GM18507 (cell line): ENCODE measurements around the gene ENOX1.

Source experiments
- DNase-seq: peaks from one replicate; pipeline ENCODE4 v3.0.0; 2011; ENCODE audit warnings: low read depth; ENCODE audit not compliant: insufficient read length; ENCODE audit errors: extremely low spot score
- FAIRE-seq: peaks from 2 replicates; lab custom pipeline; 2011; peaks lifted over from hg19 to GRCh38; lab: Jason Lieb, UNC

The ENOX1 gene

DNA sequence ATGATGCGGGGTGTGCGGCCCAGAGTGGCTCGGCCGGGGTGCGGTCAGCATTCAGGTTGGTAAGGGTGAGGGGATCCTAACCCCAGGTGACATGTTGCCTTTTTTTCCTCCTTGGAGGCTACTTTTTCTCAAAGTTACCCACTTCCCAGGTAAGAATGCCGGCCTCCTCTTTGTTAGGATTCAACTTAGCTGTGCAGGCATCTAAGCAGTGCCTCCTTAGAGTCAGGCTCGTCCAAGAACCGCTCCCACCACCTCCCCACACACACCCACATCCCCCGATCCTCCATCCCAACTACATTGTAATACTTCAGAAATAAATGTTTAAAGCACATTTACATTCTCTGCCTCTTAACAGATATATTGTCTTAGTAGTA, 733 bp upstream of the ENOX1 start:
- no peak for FAIRE-seq

DNA sequence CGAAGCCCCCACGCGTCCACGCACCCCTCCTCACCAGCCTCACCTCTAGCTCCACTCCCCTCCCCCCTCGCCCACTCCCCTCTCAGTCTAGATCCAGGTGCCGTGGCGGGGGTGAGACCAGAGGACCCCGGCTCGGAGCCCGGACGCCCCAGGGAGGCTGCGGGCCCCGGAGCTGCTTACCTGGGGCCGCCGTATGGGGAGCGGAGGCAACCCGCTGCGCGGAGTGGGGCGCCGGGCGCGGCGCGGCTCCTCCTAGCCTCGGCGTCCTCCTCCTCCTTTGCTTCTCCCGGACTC, 353 bp downstream of the ENOX1 start:
- FAIRE-seq (no peak), DNase-seq (no peak)

More for the DNA sequence above, 733 bp upstream of the ENOX1 start:
- no peak for DNase-seq

DNA sequence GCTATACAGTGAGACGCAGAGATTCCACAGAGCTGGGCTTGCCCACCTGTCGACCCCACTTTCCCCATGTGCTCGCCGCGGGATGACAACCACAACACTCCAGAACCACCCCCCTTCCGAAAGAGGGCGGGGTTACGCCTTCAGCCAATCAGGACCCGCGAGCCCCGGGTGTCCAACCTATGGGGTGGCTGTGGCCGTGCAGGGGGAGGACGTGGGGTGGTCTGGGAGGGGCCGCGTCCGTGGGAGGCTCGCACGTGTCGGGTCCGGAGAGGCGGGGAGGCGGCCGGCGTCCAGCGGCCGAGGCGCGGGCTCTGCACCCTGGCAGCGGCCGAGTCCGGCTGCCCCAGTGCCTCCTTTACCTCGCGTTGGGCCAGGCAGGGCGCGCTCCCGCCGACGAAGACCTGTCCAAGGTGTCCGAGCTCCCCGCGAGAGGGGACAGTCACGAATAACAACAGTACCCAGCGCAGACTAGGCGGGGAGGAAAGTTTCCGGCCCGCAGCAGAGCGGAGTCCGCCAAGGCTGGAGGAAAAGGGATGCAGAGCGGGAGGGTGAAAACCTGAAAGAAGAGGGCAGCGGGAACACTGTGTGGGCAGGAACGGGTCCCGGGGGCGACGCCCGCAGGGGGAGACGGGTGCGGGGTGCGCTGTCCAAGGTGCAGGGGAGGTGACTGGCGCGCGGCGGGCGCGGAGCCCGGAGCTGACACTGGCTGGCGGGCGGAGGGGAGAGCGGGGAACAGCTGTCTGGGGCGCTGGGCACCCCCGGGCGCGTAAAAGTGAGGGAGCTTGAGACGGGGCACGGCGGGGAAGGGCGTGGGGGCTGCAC, 911 bp downstream of the ENOX1 start:
- FAIRE-seq (no peak), DNase-seq (no peak)

DNA sequence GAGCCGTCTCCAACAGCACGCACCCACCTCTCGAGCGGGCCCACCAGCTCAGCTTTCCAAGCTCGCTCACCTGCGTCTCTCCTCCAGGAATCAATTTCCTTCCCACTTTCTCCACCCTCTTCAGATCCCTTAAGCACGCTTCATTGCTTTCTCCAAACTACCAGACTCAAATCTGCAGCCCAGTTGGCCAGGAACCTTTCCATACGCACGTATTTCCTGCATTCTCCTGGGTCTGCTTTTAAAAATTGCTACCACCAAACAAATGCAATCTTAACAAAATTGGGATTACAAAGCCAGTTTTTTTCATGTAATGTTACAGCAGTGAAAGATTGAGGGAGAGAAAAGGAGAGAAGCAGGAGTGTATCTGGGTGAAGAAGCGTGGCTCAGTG, 1.5 kb downstream of the ENOX1 start:
- DNase-seq (no peak), FAIRE-seq (no peak)

DNA sequence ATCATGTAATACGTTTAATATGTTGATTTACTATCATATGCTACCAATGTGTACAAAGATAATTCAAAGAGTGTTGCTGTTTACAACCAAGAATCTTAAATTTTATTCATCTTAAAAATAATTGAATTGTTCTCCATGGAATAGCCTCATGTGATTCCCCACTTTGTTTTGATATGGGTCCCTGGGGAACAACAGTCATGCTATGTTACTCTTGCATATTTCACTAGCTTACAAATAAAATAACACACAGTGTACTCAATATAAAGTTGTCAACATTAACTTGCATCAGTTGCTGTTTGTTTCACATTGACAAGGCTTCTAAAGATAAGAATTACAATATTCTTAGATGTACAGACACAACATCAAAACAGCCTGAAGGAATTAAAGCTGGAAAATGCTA, 2.3 kb downstream of the ENOX1 start:
- DNase-seq (no peak), FAIRE-seq (no peak)

DNA sequence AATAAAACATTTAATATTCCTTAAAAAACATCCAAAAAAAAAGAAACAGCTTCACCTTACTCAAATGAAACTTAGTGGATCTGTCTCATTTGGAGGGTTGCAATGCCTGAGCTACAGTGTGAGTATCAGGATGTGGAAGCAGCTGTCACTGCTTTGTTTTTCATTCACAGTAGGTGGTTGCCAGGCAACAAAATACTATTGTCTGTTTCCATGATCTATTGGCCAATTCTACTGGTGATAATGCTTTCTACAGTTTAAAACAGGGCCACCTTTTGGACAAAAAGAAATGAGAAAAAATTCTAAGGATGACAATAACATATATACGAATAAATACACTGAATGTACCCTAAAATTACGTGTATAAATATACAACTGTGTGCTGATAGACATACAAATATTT, 3.0 kb downstream of the ENOX1 start:
- FAIRE-seq (no peak), DNase-seq (no peak)

DNA sequence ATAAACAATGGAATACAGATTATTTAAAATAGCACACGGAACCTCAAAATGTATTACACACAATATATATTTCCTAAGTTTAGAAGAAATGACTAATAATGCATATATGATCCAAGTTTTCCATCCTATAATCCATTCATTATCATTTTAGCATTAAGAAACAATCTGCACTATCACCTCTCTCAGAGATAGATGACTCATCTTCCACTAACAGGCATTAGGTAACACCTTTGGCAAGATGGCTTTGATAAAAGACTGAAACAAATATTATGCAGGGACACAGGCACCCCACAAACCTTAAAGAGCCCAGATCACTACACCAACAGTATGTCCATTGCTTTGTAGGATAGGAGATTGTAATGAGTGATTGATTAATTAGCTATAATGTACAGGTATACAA, 4.1 kb downstream of the ENOX1 start:
- no peak for FAIRE-seq
- DNase-seq, result no peak

DNA sequence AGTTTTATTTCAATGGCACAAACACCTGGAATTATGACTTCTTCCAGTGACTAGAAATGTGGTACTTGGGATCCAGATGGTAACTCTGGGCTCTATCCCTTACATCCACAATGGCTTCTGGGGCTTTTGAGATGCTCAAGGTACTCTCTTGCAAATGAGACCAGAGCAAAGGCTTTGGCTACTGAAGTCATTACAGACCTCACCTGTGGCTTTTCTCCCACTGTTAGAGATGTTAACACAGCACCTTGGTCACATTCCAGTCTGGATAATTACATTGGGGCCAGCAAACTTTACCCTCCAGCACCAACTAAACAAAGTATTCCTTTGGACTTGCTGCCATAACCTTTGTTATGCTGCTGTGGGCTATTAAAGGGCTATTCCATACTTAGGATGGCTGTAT, 6.1 kb downstream of the ENOX1 start:
- no peak for DNase-seq
- no peak for FAIRE-seq

DNA sequence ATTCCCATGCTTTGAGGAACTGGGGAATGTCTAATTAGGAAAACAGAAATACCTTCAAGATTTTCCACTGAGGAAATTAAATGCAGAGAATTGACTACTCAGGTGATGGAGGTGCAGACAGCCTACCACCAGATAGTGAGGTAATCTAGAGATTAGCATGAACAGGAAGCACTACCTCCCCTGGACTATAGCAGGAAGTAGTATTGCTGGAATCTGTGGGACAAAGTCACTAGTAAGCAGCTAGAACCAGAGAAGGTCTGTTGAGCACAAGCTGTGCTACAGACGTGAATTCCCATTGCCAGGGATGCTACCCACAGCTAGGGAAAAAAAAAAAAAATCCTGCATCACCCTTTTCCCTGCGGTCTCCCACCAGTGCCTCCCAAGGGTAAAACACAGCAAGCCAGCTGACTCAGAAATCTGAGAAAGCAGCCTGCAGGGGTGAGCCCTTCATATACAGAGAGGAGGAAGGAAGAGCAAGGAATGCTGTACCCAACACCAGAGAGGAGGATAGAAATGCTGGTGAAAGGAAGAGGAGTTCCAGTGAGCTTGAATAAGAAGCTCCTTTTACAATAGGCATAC, 10.2 kb downstream of the ENOX1 start:
- DNase-seq (no peak), FAIRE-seq (no peak)

DNA sequence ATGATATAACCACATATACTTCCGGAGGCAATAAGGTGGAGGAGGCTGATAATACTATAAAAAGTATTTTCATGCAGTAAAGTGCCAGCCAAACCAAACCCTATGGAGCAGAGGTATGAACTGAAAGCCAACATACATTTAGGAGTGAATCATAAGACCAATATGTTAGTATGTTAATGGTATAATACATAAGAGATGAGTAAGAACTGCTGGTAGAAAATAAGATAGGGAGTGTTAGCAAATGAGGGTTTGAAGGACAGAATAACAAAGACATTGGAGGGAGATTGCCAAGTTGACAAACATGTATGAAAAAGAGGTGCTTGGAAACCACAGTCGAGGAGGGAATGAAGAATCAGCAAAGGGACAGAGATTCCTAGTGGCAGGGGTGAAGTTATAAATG, 10.8 kb downstream of the ENOX1 start:
- DNase-seq, result no peak
- no peak for FAIRE-seq

DNA sequence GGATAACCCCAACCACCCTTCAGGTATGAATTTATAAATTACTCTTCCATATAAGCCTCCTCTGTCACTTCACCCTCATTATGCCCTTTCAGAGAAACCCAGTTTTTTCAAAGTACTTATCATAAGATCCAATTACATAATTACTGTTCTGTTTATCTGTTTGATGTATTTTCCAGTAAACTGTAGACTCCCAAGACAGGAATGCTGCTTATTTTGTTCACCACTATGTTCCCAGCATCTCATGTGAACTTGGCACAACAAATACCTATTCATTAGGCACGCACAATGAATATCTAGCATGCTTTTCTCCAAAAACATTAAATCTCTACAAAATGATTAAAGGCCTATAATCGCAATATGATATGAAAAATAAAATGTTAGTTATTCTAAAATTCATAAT, 13.2 kb downstream of the ENOX1 start:
- DNase-seq (no peak), FAIRE-seq (no peak)

DNA sequence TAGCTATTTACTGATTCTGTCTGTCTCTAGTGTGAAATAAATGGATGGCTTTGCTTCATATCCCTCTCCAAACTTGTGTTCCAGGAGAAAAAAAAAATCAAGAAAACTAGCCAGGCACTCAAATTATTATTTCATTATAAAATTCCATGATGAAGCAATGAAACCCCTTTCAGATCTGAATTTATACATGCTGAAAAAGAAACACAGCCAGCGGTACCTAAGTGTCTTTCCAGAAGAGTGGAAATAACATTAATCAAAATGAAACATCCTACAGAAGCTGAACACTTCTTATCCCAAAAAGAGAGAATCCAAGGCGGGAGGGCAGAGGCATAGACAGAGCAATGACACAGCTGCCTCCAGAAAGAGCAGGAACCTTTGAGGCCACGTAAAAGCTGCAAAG, 15.9 kb downstream of the ENOX1 start:
- DNase-seq (no peak), FAIRE-seq (no peak)

DNA sequence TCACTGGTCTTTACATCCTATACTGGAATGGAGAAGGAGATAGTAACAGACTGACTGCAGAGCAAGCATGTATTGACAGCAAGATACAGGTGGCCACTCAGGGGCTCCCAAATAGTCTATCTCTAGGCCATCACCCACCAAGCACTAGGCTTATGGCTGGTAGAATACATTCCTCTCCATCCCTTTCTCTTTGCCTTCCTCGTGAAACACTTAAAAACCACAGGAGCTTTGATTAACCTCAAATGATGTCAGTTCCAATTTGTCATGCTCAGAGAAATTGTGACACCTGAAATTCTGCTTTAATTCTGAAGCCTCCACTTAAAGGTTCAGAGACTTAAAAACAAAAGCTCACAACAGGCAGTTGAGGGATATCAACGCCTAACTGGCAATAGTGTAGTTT, 17.2 kb downstream of the ENOX1 start:
- DNase-seq (no peak), FAIRE-seq (no peak)

DNA sequence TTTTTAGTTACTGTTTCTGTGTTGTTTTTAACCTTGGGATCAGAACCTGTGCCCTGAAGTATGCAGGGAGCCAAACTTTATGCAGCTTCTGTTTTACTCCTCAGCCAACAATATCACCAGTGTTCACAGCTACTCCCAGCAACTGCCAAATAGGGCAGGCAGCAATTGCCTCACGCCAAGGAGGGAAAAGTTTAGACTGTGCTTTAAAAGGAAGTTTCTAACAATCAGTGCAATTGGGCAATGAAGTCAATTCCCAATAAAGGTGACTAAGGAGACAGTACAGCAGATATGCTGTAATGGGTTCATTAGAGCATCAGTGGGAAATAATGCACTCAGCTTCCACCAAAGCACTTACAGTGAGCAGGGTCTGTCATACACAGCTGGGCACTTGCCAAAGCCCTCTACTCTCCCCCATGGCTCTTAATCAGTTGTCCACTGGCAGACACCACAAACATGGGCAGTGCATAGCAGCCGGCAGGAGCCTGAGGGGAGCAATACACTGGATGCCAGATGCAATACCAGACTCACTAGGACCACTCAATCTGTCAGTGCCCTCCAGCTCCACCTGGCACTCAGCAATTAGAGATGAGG, 19.3 kb downstream of the ENOX1 start:
- no peak for DNase-seq
- FAIRE-seq, result no peak

DNA sequence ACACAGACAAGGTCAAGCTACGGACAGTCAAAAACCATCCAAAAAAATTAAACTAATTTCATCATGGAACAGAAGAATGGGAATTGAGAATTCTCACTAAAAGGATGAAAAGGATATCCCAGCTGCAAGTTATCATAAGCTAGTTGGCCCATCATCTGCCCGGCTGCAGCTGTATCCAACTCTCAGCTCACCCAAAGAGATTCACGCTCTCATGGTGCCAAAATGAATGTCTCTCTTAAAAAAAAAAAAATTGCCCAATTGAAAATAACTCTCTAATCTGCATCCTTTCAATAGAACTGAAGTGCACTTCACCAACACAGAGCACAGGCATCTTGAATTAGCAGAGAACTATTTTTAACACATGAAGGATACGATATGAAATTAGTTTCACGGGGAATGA, 20.0 kb downstream of the ENOX1 start:
- DNase-seq, result no peak
- FAIRE-seq, result no peak

DNA sequence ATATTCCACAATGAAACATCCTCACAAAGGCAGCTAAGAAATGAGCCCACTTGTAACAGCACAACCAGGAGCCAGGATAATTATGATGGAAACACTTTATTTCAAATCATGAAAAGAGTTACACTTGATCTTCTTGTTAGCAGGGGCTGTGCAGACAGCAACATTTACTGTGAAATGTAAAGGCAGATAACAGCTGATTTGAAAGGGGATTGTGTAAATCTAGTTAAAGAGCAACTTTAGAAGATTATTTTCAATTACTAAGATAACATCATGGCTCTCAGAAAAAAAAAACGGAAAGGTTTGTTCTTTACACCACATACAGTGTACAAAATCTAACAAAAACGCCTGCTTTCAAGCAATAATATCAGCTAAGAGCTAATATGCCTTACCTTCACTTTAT, 22.4 kb downstream of the ENOX1 start:
- FAIRE-seq, result no peak

DNA sequence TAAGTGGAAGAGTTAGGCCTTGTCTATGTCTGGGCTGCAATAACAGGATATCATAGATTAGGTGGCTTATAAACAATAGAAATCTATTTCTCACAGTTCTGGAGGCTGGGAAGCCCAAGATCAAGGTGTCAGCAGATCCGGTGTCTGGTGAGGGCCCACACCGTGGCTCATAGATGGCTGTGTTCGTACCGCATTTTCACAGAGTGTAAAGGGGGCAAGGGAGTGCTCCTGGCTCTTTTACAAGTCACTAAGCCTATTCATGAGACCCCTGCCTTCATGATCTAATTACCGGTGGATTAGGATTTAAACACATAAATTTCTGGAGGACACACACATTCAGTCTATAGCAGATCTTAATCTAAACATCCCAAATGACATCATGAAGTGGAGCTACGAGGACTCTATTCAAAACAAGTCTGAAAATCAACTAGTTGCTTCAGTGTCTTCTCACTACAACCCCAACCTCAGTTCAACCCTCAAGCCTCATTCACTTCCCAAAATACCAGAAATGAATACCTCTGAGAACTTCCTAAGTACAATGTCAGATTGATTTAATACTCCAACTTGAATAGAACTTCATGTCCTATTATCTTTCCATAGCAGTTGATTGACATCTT, 23.5 kb downstream of the ENOX1 start:
- DNase-seq, result no peak
- no peak for FAIRE-seq

More for the DNA sequence above, 22.4 kb downstream of the ENOX1 start:
- no peak for DNase-seq

DNA sequence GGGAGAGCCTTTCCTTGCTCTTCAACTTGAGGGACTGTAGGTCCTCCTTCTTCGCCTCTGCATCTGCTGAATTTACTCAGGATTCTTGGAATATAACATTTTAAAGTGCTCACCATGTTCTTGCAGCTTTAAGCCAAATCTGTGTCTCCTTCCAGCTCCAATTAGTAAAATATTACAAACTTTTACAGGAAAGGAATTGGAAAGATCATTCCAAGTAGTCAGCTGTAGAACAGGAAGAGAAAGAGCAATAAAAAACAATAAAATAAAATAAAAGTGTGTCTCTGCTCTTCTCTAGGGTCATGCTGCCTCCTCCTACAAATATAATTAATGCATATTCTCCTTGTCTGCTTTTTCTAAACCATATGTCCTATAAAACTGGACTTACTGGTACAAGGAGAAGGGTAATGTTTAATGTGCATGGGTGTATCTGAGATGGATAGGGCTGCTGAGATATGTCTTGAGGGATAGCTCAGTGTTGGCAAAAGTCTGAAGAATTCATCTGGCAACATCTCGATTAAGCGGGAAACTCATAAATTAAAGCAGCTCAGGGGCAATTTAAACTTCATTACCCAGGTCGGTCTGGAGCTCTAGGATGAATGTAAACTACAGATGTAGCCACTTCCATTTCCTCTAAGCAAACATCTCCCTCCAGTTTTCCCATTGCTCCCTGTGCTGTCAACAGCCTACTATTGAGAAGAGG, 25.0 kb downstream of the ENOX1 start:
- no peak for FAIRE-seq
- no peak for DNase-seq

DNA sequence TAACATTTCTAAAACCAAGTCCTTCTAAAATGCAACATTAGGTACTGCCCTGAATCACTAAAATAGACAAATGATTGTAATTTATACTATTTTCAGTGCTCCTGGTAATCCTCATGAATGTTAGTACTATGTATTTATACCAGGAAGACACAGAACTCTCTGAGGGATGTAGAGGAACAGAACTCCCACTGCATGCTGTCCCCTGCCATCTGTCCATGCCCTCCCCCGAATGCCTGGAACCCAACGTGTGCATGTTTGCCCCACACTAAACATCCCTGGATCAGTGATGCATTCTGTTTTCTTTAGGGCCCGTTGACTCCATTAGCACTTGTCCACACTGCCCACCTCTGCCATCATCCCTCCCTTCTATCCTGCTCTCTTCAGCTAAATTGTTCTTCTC, 26.5 kb downstream of the ENOX1 start:
- DNase-seq (no peak), FAIRE-seq (no peak)

DNA sequence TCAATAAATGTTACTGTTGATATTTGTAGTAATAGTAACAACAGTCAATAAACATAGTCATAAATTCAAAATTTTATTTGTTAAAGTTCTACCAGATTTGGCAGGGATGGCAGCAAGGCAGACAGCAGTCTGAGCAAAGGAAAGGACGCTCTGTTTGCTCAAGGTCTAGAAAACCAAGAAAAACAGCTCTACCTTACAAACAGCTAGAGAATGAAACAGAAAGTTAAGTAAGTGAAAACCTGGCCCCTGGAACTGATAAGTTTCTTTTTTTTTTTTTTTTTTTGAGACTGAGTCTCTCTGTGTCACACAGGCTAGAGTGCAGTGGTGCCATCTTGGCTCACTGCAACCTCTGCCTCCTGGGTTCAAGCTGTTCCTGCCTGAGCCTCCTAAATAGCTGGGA, 27.9 kb downstream of the ENOX1 start:
- FAIRE-seq, result no peak
- no peak for DNase-seq
